K562 (cell line): ENCODE data around the gene ANKRD49. TPM values are rescaled to one million over a fixed set of nuclear protein-coding genes. Genes with fewer than 3 reads are reported as not detected.
A peak's percentile ranks its signal among the peaks of the same experiment; 100 is the strongest.

Source experiments
- ADNP ChIP-seq: fragments of 200-800 bp; sonication (Bioruptor generic); IDR thresholded peaks from 2 replicates; pipeline ENCODE4 v1.6.1; 2016; ENCODE audit warnings: missing genetic modification characterization, missing compliant biosample characterization
- ASH1L ChIP-seq: fragments of 450-650 bp; IDR thresholded peaks from 2 replicates; pipeline ENCODE4 v1.6.1; 2018; ENCODE audit warnings: borderline replicate concordance, mild to moderate bottlenecking, low read depth; ENCODE audit not compliant: partially characterized antibody
- BHLHE40 ChIP-seq: IDR thresholded peaks from 2 replicates; pipeline ENCODE4 v1.6.1; 2011; ENCODE audit warnings: low read length, improper control_type of control experiment
- CREB5 ChIP-seq: fragments of 250-450 bp; sonication (Bioruptor Pico); IDR thresholded peaks from 2 replicates; pipeline ENCODE4 v1.5.0; 2020; ENCODE audit warnings: mild to moderate bottlenecking
- E2F8 ChIP-seq: fragments of 450-650 bp; IDR thresholded peaks from 2 replicates; pipeline ENCODE4 v1.7.1; 2018; ENCODE audit warnings: mild to moderate bottlenecking, low read depth; ENCODE audit not compliant: partially characterized antibody
- ETV5 ChIP-seq: sonication (generic); formaldehyde crosslinking; IDR thresholded peaks from 2 replicates; pipeline ENCODE4 v1.4.0; 2020; ENCODE audit warnings: low read depth, mild to moderate bottlenecking, missing genetic modification reagents
- HDAC2 ChIP-seq: fragments of 450-650 bp; IDR thresholded peaks from 2 replicates; pipeline ENCODE4 v1.6.1; 2016; ENCODE audit warnings: mild to moderate bottlenecking
- HDGF ChIP-seq: fragments of 450-650 bp; IDR thresholded peaks from 2 replicates; pipeline ENCODE4 v1.6.1; 2016
- HINFP ChIP-seq: fragments of 450-650 bp; conservative IDR thresholded peaks from 2 replicates; pipeline ENCODE4 v1.6.1; 2016; ENCODE audit warnings: missing genetic modification characterization, low read depth, mild to moderate bottlenecking, control low read depth, missing compliant biosample characterization
- NFE2 ChIP-seq: IDR thresholded peaks from 2 replicates; pipeline ENCODE4 v1.6.1; 2014; ENCODE audit warnings: antibody characterized with exemption, low read depth
- NFIC ChIP-seq: fragments of 450-650 bp; IDR thresholded peaks from 2 replicates; pipeline ENCODE4 v1.6.1; 2017; ENCODE audit warnings: mild to moderate bottlenecking, inconsistent platforms
- RBM34 ChIP-seq: fragments of 200-400 bp; formaldehyde crosslinking; IDR thresholded peaks from 2 replicates; pipeline ENCODE4 v1.6.1; 2018; ENCODE audit warnings: low read length, borderline replicate concordance; ENCODE audit not compliant: insufficient read depth
- SMARCE1 ChIP-seq: fragments of 450-650 bp; IDR thresholded peaks from 2 replicates; pipeline ENCODE4 v1.7.1; 2016; ENCODE audit warnings: mild to moderate bottlenecking
- TAF9B ChIP-seq: fragments of 450-650 bp; IDR thresholded peaks from 2 replicates; pipeline ENCODE4 v1.6.1; 2018; ENCODE audit warnings: mild to moderate bottlenecking; ENCODE audit not compliant: partially characterized antibody
- TCF7 ChIP-seq: sonication (generic); IDR thresholded peaks from 2 replicates; pipeline ENCODE4 v1.6.1; 2016; ENCODE audit warnings: antibody characterized with exemption, borderline replicate concordance
- TEAD1 ChIP-seq, 2 experiments: fragments of 450-650 bp in 1 of 2; sonication (generic) in 1 of 2; formaldehyde crosslinking; IDR thresholded peaks; 2 replicates each; pipeline versions ENCODE4 v1.4.0 to v1.8.0; 2020 to 2022; ENCODE audit warnings: mild to moderate bottlenecking in 2 of 2, missing genetic modification reagents in 1 of 2
- UBTF ChIP-seq, 2 experiments: IDR thresholded peaks; 2 replicates each; pipeline ENCODE4 v1.6.1; 2012; ENCODE audit warnings: improper control_type of control experiment in 2 of 2, low read depth in 2 of 2, low read length in 2 of 2, borderline replicate concordance in 1 of 2
- XRCC4 ChIP-seq: IDR thresholded peaks from one replicate; pipeline ENCODE4 v1.6.1; 2011; ENCODE audit not compliant: insufficient read depth, insufficient read length; ENCODE audit errors: extremely low read depth
- ZNF12 ChIP-seq: sonication (generic); formaldehyde crosslinking; IDR thresholded peaks from 2 replicates; pipeline ENCODE4 v1.4.0; 2020; ENCODE audit warnings: mild to moderate bottlenecking, missing genetic modification reagents
- ZZZ3 ChIP-seq: fragments of 450-650 bp; IDR thresholded peaks from 2 replicates; pipeline ENCODE4 v1.6.1; 2016; ENCODE audit warnings: antibody characterized with exemption, mild to moderate bottlenecking, moderate library complexity
- polyA plus RNA-seq, 8 experiments: library from polyadenylated mRNA; depleted of rRNA in 4 of 8; stranded (reverse) in 5 of 8; unstranded in 3 of 8; fragments of >200 nt; fragmentation: Nextera tagmentation in 2 of 8; fragmentation: Illumina TruSeq in 1 of 8; extraction: Ambion mirVana in 2 of 8; extraction: Trizol in 1 of 8; gene quantifications; 2 replicates each; pipeline versions ENCODE4 v1.2.1 to v1.2.3, GENCODE V29; 2011 to 2014; ENCODE audit warnings: inconsistent platforms in 1 of 8, missing spikeins in 1 of 8
- total RNA-seq, 7 experiments: library from RNA; depleted of rRNA in 6 of 7; stranded (reverse); fragments of >200 nt in 6 of 7; fragmentation: Illumina TruSeq in 2 of 7; extraction: Trizol in 2 of 7; gene quantifications; 2 replicates each; pipeline versions ENCODE4 v1.2.1 to v1.2.3, GENCODE V29; 2011 to 2021; ENCODE audit warnings: low replicate concordance in 1 of 7

ANKRD49 gene
- total and polyA plus RNA-seq, 9 of the 15 experiments (the other 6 are each of a cell fraction or from before 2014, with no cell fraction given): 13.4 to 43.5 (median 30.6) TPM

GRCh38 chr11:94493281-94494125, at the start of gene ANKRD49, which contains the start of gene MRE11 (continued):
- TF ChIP-seq NFE2 (no peak), BHLHE40 (no peak), TAF9B (peak; percentile 56), ADNP (tag) (no peak), HDGF (no peak), HINFP (no peak), ASH1L (peak; percentile 43), HDAC2 (0 out of 2 replicates have a peak, but pooled peaks have one; percentile 80), XRCC4 (no peak), TEAD1 (CRISPR knock-in tag; IDR thresholded peaks at IDR 0.05) (peak in 1 of 2 experiments; percentile 84; a peak in 2 of 4 replicates), E2F8 (peak; percentile 79), CREB5 (CRISPR knock-in tag) (no peak), ZNF12 (CRISPR knock-in tag) (0 out of 2 replicates have a peak, but pooled peaks have one; percentile 72), RBM34 (no peak), ZZZ3 (peak; percentile 85), UBTF (IDR thresholded peaks at IDR 0.05; ENCODE audit: borderline replicate concordance in 1 of 2, low read depth in 2 of 2, low read length in 2 of 2) (no peak), SMARCE1 (no peak), NFIC (no peak), ETV5 (CRISPR knock-in tag) (0 out of 2 replicates have a peak, but pooled peaks have one; percentile 81), TCF7 (no peak)
